T-helper 1 cell (primary cell): Measurements from ENCODE around the gene USP34.
A peak's percentile ranks its signal among the peaks of the same experiment; 100 is the strongest.
"Not testable (repeated sequence)": the region's sequence is repeated elsewhere in the genome, so short reads cannot be mapped to it uniquely, and the experiment has no call there.

Experiments used
- DNase-seq, 5 donors: peaks; one replicate each; pipeline ENCODE4 v3.0.0-alpha.2; 2012 to 2020

Gene USP34

GRCh38 chr2:61247204-61247812, 223.6 kb downstream of the USP34 start:
- DNase-seq = no peak

GRCh38 chr2:61244694-61245093, 226.2 kb downstream of the USP34 start:
- no peak for DNase-seq

GRCh38 chr2:61241266-61241665, 229.6 kb downstream of the USP34 start:
- no peak for DNase-seq

- DNase-seq = peak in 1 of 5 donors; percentile 63
These were observed 232.5 kb downstream of the USP34 start for GRCh38 chr2:61238219-61239012.

- DNase-seq = no peak
These were observed 235.2 kb downstream of the USP34 start for GRCh38 chr2:61235716-61236115.

GRCh38 chr2:61233581-61233980, 237.3 kb downstream of the USP34 start:
- peak in 1 of 5 donors; percentile 38 for DNase-seq

GRCh38 chr2:61229936-61230335, 241.0 kb downstream of the USP34 start:
- no peak for DNase-seq

- no peak for DNase-seq
These were observed 248.3 kb downstream of the USP34 start for GRCh38 chr2:61222567-61222966.

- no peak for DNase-seq
These were observed 249.1 kb downstream of the USP34 start for GRCh38 chr2:61221819-61222218.

GRCh38 chr2:61220768-61221167, 250.1 kb downstream of the USP34 start:
- DNase-seq = no peak

GRCh38 chr2:61218817-61219170, 252.1 kb downstream of the USP34 start:
- no peak for DNase-seq

- no peak for DNase-seq
These were observed 252.6 kb downstream of the USP34 start for GRCh38 chr2:61218076-61218816.

- no peak for DNase-seq
These were observed 256.7 kb downstream of the USP34 start for GRCh38 chr2:61214171-61214570.

GRCh38 chr2:61210332-61210981, 260.4 kb downstream of the USP34 start:
- DNase-seq = no peak

- no peak for DNase-seq
These were observed 265.8 kb downstream of the USP34 start for GRCh38 chr2:61205132-61205531.

GRCh38 chr2:61196671-61197070, 274.2 kb downstream of the USP34 start:
- DNase-seq = no peak

GRCh38 chr2:61194646-61195045, 276.2 kb downstream of the USP34 start:
- DNase-seq = not testable (repeated sequence)

- DNase-seq = no peak
These were observed 277.0 kb downstream of the USP34 start for GRCh38 chr2:61193670-61194561.

GRCh38 chr2:61187085-61187484, 283.8 kb downstream of the USP34 start:
- no peak for DNase-seq

- DNase-seq = no peak
These were observed 285.6 kb downstream of the USP34 start for GRCh38 chr2:61185231-61185728.

GRCh38 chr2:61184263-61184662, 286.6 kb downstream of the USP34 start:
- DNase-seq = no peak

GRCh38 chr2:61183795-61184194, 287.1 kb downstream of the USP34 start:
- no peak for DNase-seq
